Esophagus squamous epithelium (tissue), 5 donors: ENCODE data around the gene SPACA7. TPM values are rescaled to one million over a fixed set of nuclear protein-coding genes. Genes with fewer than 3 reads are reported as not detected.

ENCODE experiments used
- DNase-seq: peaks from one replicate; lab custom pipeline; 2025; lab: John Stamatoyannopoulos, UW
- H3K27ac ChIP-seq, 4 donors: fragments of 200-600 bp; sonication (generic); one replicate each; pipeline ENCODE4 v1.5.1; 2016 to 2019; ENCODE audit warnings: mild to moderate bottlenecking in 1 of 4
- H3K27me3 ChIP-seq, 4 donors: fragments of 200-600 bp; sonication (generic); 1 replicate in 3 of 4; 2 replicates in 1 of 4; pipeline versions ENCODE4 v1.5.1 to v1.6.0; 2017 to 2021; ENCODE audit warnings: antibody characterized with exemption in 1 of 4
- H3K36me3 ChIP-seq, 3 donors: fragments of 200-600 bp; sonication (generic); one replicate each; pipeline ENCODE4 v1.5.1; 2016 to 2019
- H3K4me1 ChIP-seq, 3 donors: fragments of 200-600 bp; sonication (generic); one replicate each; pipeline ENCODE4 v1.5.1; 2017 to 2019
- H3K4me3 ChIP-seq, 4 donors: fragments of 200-600 bp; sonication (generic); 1 replicate in 3 of 4; 2 replicates in 1 of 4; pipeline ENCODE4 v1.5.1; 2016 to 2019; ENCODE audit warnings: mild to moderate bottlenecking in 2 of 4, moderate library complexity in 1 of 4
- H3K9me3 ChIP-seq, 3 donors: fragments of 200-600 bp; sonication (generic); one replicate each; pipeline ENCODE4 v1.5.1; 2016 to 2019
- POLR2A ChIP-seq, 4 donors: fragments of 450-650 bp; IDR thresholded peaks; one replicate each; pipeline ENCODE4 v1.6.1; 2017; ENCODE audit warnings: antibody characterized with exemption in 4 of 4, mild to moderate bottlenecking in 4 of 4, moderate library complexity in 3 of 4
- WGBS, 2 donors: methylation state at CpG; one replicate each; pipeline ENCODE4 v1.1.5; 2018; 5-methylcytosine and 5-hydroxymethylcytosine counted together
- intact Hi-C: fragments of 100-400 bp; cut with DNase I; formaldehyde crosslinking; loops from one replicate; pipeline ENCODE4 v1.15.0; 2022
- total RNA-seq, 4 donors: library from RNA; depleted of rRNA; stranded (reverse); fragments of >200 nt; gene quantifications; one replicate each; pipeline ENCODE4 v1.1.0, GENCODE V29; 2016
- TF ChIP-seq, protein P1 (sequence below), 6 experiments: fragments of 450-650 bp in 4 of 6; fragments of 200-600 bp in 2 of 6; sonication (generic) in 2 of 6; IDR thresholded peaks; one replicate each; pipeline ENCODE4 v1.5.1; 2016 to 2019; ENCODE audit warnings: antibody characterized with exemption in 6 of 6, mild to moderate bottlenecking in 4 of 6, moderate library complexity in 4 of 6
- donor health status: DM: yes; HTN: yes; CAD: no.

The SPACA7 gene
- total RNA-seq, 4 donors from 2014 or later: not detected

DNA sequence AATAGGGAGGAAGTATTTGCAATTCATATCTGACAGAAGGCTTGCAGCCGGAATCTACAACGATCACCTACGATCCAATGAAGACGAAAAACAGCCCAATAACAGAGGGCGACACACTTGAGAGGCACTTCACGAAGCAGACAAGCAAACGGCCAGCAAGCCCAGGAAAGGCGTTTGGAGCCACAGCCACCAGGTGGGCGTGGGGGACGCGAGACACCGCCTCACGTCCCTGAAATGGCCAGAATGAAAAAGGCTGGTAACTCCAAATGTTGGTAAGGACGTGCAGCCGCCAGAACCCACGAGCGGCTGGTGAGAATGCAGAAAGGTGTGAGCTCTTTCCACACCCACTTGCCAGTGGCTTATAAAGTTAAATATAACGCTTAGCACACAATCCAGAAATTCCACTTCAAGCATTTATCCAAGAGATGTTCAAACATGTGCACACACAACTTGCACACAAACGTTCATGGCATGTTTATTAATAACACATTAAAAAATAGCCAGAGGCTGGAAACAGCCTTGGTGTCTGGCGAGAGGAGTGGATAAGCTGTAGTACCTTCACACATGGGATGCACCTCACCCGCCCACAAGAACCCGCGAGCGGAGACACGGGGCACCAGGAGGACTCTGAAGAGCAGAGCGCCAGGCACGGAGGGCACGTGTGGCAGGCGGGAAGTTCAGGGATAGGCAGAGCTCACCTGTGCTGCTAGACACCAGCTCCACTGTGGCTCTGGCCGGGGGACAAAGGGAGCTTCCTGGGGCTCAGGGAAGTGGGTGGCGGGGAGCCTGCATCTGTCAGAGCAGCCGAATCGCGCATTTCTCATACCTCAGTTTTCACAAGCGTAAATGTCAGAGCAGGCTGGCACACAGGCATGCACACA, 89.3 kb downstream of the SPACA7 start:
- 83 to 85% methylated on average over 33 to 35 of the region's 35 CpGs for whole genome bisulfite sequencing, 2 donors
- peaks cover 0 to 10% (median 0%) of the 10 kb centered on the region in 4 donors for H3K27me3 ChIP-seq
- DNase-seq: no peak
- TF ChIP-seq POLR2A (IDR thresholded peaks at IDR 0.05): no peak
- TF ChIP-seq, protein P1, sequence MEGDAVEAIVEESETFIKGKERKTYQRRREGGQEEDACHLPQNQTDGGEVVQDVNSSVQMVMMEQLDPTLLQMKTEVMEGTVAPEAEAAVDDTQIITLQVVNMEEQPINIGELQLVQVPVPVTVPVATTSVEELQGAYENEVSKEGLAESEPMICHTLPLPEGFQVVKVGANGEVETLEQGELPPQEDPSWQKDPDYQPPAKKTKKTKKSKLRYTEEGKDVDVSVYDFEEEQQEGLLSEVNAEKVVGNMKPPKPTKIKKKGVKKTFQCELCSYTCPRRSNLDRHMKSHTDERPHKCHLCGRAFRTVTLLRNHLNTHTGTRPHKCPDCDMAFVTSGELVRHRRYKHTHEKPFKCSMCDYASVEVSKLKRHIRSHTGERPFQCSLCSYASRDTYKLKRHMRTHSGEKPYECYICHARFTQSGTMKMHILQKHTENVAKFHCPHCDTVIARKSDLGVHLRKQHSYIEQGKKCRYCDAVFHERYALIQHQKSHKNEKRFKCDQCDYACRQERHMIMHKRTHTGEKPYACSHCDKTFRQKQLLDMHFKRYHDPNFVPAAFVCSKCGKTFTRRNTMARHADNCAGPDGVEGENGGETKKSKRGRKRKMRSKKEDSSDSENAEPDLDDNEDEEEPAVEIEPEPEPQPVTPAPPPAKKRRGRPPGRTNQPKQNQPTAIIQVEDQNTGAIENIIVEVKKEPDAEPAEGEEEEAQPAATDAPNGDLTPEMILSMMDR (IDR thresholded peaks at IDR 0.05): no peak
- H3K27ac ChIP-seq: no peak overlapping the region
- no peaks in the 10 kb centered on the region for H3K36me3 ChIP-seq
- H3K4me3 ChIP-seq: no peak overlapping the region
- peaks cover 0 to 10% (median 0%) of the 10 kb centered on the region in 3 donors for H3K9me3 ChIP-seq
- intact Hi-C loops: no loop called here
- no peaks in the 10 kb centered on the region for H3K4me1 ChIP-seq

DNA sequence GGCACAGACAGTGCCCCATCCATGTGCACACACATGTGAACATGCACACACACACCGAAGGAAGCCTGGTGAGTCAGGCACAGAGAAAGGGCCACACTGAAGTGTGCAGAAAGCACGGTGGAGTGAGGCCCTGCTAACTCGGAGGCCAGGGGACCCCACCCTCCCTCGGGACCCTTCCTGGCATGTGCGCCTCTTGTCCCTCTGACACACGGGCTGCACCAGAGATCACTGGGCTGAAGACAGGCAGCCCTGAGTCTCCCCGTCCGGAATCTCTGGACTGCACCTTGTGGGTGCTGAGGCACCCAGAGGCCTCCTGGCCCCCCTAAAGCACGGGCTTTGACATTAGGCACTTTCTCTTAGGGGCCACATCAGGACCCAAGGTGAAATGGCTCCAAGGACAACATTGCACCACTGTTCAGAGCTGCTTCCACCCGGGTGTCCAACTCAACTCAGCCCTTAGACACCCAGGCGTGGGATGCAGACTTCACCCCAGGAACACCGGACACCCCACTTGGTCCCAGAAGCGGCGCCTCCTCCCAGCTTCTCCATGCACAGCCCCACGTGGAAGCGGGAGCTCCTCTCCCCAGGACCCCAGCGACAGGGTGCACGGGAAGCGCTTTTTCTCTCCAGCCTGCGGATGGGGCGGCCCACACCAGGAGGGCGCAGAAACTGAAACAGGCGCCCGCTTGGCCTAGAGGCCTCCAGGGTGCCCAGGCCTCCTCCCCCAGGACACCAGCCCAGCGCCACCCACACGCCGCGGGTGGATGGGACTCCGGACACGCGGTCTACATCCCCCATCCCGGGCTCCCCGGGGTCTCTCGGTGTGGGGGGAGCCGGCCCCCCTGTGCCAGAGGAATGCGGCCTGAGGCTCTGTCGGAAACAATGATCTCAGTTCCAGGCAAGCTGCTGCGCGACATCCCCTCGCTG, 90.2 kb downstream of the SPACA7 start:
- Histone ChIP-seq H3K27me3 (peaks cover 0 to 7% (median 0%) of the 10 kb centered on the region in 4 donors), H3K9me3 (peaks cover 0 to 7% (median 0%) of the 10 kb centered on the region in 3 donors), H3K27ac (no peak overlapping the region), H3K4me3 (no peak overlapping the region), H3K4me1 (no peaks in the 10 kb centered on the region), H3K36me3 (no peaks in the 10 kb centered on the region)
- no peak for DNase-seq
- intact Hi-C loops: no loop called here
- no peak for TF ChIP-seq POLR2A (IDR thresholded peaks at IDR 0.05)
- TF ChIP-seq, protein P1 (IDR thresholded peaks at IDR 0.05): no peak
- 78 to 86% methylated on average over 9 to 11 of the region's 40 CpGs for WGBS, 2 donors

DNA sequence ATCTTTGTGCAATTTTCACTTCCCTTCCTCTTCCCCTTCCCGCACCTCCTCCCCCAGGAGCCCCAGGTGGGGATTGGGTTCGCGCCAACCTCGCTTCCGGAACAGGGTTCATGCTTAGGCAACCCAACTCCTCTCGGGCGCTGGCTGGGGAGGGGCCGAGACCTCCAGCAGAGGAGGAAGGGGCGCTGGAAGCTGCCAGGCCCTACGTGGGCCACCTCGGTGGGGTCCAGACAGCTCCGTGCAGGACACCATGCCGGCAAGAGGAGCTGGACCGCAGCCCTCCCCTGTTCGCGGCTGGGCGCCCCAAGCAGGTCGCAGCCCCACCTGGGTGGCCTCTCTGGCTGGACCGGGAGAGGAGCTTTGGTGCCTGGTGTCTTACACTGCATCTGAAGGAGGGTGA, 91.1 kb downstream of the SPACA7 start:
- H3K27me3 ChIP-seq: no peaks in the 10 kb centered on the region
- H3K9me3 ChIP-seq: no peaks in the 10 kb centered on the region
- H3K36me3 ChIP-seq: no peaks in the 10 kb centered on the region
- no peak overlapping the region for H3K4me3 ChIP-seq
- WGBS, 2 donors: 86 to 93% methylated on average over 2 to 5 of the region's 19 CpGs
- no peak for DNase-seq
- no peak for TF ChIP-seq POLR2A (IDR thresholded peaks at IDR 0.05)
- TF ChIP-seq, protein P1 (IDR thresholded peaks at IDR 0.05): no peak
- intact Hi-C loops: no loop called here
- H3K27ac ChIP-seq: no peak overlapping the region
- no peaks in the 10 kb centered on the region for H3K4me1 ChIP-seq

DNA sequence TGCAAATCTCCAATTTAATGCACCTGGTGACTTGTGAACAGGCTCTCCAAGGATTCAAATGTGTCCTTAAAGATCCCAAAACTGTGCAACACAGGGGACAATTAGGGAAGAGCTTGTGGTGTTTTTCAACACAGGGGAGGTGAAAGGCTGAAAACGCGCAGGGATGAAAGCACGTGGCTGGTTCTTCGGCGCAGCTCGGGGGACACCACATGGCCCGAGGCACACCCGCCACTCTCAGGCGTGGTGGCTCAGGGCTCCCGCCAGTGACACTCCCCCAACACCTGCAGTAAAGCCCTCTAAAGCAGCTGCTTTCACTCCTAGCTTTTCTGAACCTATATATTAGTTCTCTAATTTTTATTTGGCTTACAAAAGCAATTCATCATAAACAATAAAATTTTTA, 91.9 kb downstream of the SPACA7 start:
- H3K36me3 ChIP-seq: no peaks in the 10 kb centered on the region
- intact Hi-C loops: no loop called here
- TF ChIP-seq POLR2A (IDR thresholded peaks at IDR 0.05): no peak
- TF ChIP-seq, protein P1 (IDR thresholded peaks at IDR 0.05): no peak
- 85 to 87% methylated on average over 6 to 8 of the region's 10 CpGs for WGBS, 2 donors
- no peak overlapping the region for H3K27ac ChIP-seq
- no peaks in the 10 kb centered on the region for H3K9me3 ChIP-seq
- no peak overlapping the region for H3K4me3 ChIP-seq
- H3K4me1 ChIP-seq: no peaks in the 10 kb centered on the region
- DNase-seq: no peak
- H3K27me3 ChIP-seq: no peaks in the 10 kb centered on the region
